Measurements from ENCODE around the gene CCNB2. TPM values are rescaled to one million over a fixed set of nuclear protein-coding genes. Genes with fewer than 3 reads are reported as not detected.

The CCNB2 gene
- total RNA-seq, 2 donors from 2014 or later: 28.8 to 41.8 TPM

Other genes with a start within 250 kb of the CCNB2 start
- gene SLTM, start 171.5 kb upstream of the CCNB2 start, total RNA-seq: 100 to 1,000 TPM; 131 to 163 TPM
- gene RNF111, start 117.5 kb upstream of the CCNB2 start, total RNA-seq: 10 to 100 TPM; 43.5 to 57.7 TPM
- gene LDHAL6B, start 101.7 kb downstream of the CCNB2 start, total RNA-seq: not detected

All from natural killer cell treated with Interleukin-12 subunit alpha and Interleukin-12 subunit beta and Interleukin-15 and Interleukin-18, amount 100 ng/mL, for 72 hours (primary cell).